HCT116 (cell line): ENCODE results near the gene ZNF652. TPM values are rescaled to one million over a fixed set of nuclear protein-coding genes. Genes with fewer than 3 reads are reported as not detected.

Experiments
- ATAC-seq: fragments of 200-7000 bp; cut with Tn5 transposase; 2 replicates; pipeline ENCODE4 v1.9.1; 2020; ENCODE audit warnings: mild to moderate bottlenecking, moderate library complexity
- BruUV-seq: library from RNA; stranded (reverse); fragments of 400-500 nt; replicated peaks from 2 replicates; lab custom pipeline; 2021; lab: Mats Ljungman, UMichigan
- CTCF ChIA-PET: fragments of 300-600 bp; sonication (Branson Sonifier 250); formaldehyde crosslinking; loops from one replicate; lab custom pipeline; 2021; ENCODE audit warnings: antibody characterized with exemption; lab: Charles Lee
- POLR2A ChIA-PET: fragments of 300-600, 350-600 bp; sonication (Branson Sonifier 250); formaldehyde crosslinking; loops from one replicate; lab custom pipeline; 2021; ENCODE audit warnings: antibody characterized with exemption; lab: Charles Lee
- RAD21 ChIA-PET, 2 experiments: fragments of 300-600 bp; sonication (Branson Sonifier 250); formaldehyde crosslinking; loops; one replicate each; lab custom pipeline; 2023; ENCODE audit warnings: low total read pairs in 2 of 2; ENCODE audit not compliant: uncharacterized antibody in 2 of 2, unreplicated experiment in 2 of 2, low non-redundant PET in 1 of 2; lab: Charles Lee
- DNase-seq: peaks from one replicate; pipeline ENCODE4 v3.0.0-alpha.2; 2010; ENCODE audit warnings: low read depth, low spot score
- H2AFZ ChIP-seq: fragments of 200-600 bp; shearing (Covaris generic), sonication (generic); 2 replicates; pipeline ENCODE4 v1.6.1; 2017; ENCODE audit warnings: low read depth, mixed run types, mixed read lengths, antibody characterized with exemption, low read length; ENCODE audit not compliant: poor library complexity, severe bottlenecking
- H3K27ac ChIP-seq: 2 replicates; pipeline ENCODE4 v1.5.1; 2012; ENCODE audit warnings: low read depth, low read length
- H3K27me3 ChIP-seq: fragments of 200-600 bp; sonication (generic); 2 replicates; pipeline ENCODE4 v1.6.1; 2016; ENCODE audit warnings: mixed run types, low read length, mixed read lengths; ENCODE audit not compliant: insufficient read depth
- H3K36me3 ChIP-seq, 2 experiments: fragments of 200-500 bp in 1 of 2; fragments of 200-600 bp in 1 of 2; sonication (Bioruptor generic) in 1 of 2; sonication (generic) in 1 of 2; 2 replicates each; pipeline versions ENCODE4 v1.5.1 to v1.6.1; 2014 to 2016; ENCODE audit warnings: low read length in 2 of 2, inconsistent platforms in 1 of 2, mixed read lengths in 1 of 2, mixed run types in 1 of 2; ENCODE audit not compliant: insufficient read depth in 2 of 2, control insufficient read depth in 1 of 2
- H3K4me1 ChIP-seq, 2 experiments: fragments of 200-600 bp in 1 of 2; sonication (generic) in 1 of 2; 2 replicates each; pipeline versions ENCODE4 v1.5.1 to v1.6.1; 2012 to 2017; ENCODE audit warnings: low read length in 2 of 2, inconsistent platforms in 1 of 2, mild to moderate bottlenecking in 1 of 2, mixed read lengths in 1 of 2, mixed run types in 1 of 2, moderate library complexity in 1 of 2; ENCODE audit not compliant: insufficient read depth in 2 of 2, control insufficient read depth in 1 of 2
- H3K4me2 ChIP-seq: fragments of 200-600 bp; sonication (generic); 2 replicates; pipeline ENCODE4 v1.6.1; 2017; ENCODE audit warnings: mixed run types, low read length, mixed read lengths
- H3K4me3 ChIP-seq, 2 experiments: fragments of 200-600 bp in 1 of 2; sonication (generic) in 1 of 2; replicated peaks in 1 of 2; 2 replicates each; pipeline ENCODE4 v1.5.1; 2011 to 2016; ENCODE audit warnings: low read length in 2 of 2, control low read depth in 1 of 2, low read depth in 1 of 2, mild to moderate bottlenecking in 1 of 2, mixed read lengths in 1 of 2, mixed run types in 1 of 2
- H3K79me2 ChIP-seq: fragments of 200-600 bp; sonication (generic); 2 replicates; pipeline ENCODE4 v1.6.1; 2017; ENCODE audit warnings: mild to moderate bottlenecking, mixed run types, low read length, moderate library complexity, mixed read lengths; ENCODE audit not compliant: insufficient read depth
- H3K9ac ChIP-seq: fragments of 200-600 bp; sonication (generic); 2 replicates; pipeline ENCODE4 v1.6.1; 2016; ENCODE audit warnings: low read length, mixed read lengths
- H3K9me2 ChIP-seq: fragments of 200-600 bp; sonication (generic), shearing (Covaris generic); 2 replicates; pipeline ENCODE4 v1.6.1; 2017; ENCODE audit warnings: mixed run types, mild to moderate bottlenecking, moderate library complexity; ENCODE audit not compliant: insufficient read depth
- H3K9me3 ChIP-seq, 2 experiments: fragments of 200-500 bp in 1 of 2; fragments of 200-600 bp in 1 of 2; sonication (Bioruptor generic) in 1 of 2; sonication (generic) in 1 of 2; 2 replicates each; pipeline ENCODE4 v1.6.1; 2014 to 2017; ENCODE audit warnings: low read length in 2 of 2, mixed read lengths in 2 of 2, inconsistent platforms in 1 of 2, low read depth in 1 of 2, mild to moderate bottlenecking in 1 of 2, mixed run types in 1 of 2, moderate library complexity in 1 of 2; ENCODE audit not compliant: control insufficient read depth in 1 of 2, insufficient read depth in 1 of 2
- H4K20me1 ChIP-seq: fragments of 200-600 bp; sonication (generic), shearing (Covaris generic); 2 replicates; pipeline ENCODE4 v1.6.1; 2017; ENCODE audit warnings: mixed run types, mild to moderate bottlenecking, moderate library complexity; ENCODE audit not compliant: insufficient read depth
- ATF3 ChIP-seq: IDR thresholded peaks from 2 replicates; pipeline ENCODE4 v1.6.1; 2012
- CBX3 ChIP-seq: IDR thresholded peaks from 2 replicates; pipeline ENCODE4 v1.6.1; 2012; ENCODE audit warnings: low read depth
- CEBPB ChIP-seq: IDR thresholded peaks from 2 replicates; pipeline ENCODE4 v1.6.1; 2012; ENCODE audit warnings: low read depth
- CTCF ChIP-seq, 3 experiments: fragments of 200-600 bp in 1 of 3; sonication (generic) in 1 of 3; IDR thresholded peaks in 2 of 3; conservative IDR thresholded peaks in 1 of 3; 2 replicates each; pipeline ENCODE4 v1.5.1; 2012 to 2017; ENCODE audit warnings: low read depth in 2 of 3, low read length in 2 of 3, antibody characterized with exemption in 1 of 3, borderline replicate concordance in 1 of 3, control low read depth in 1 of 3, mild to moderate bottlenecking in 1 of 3, mixed read lengths in 1 of 3, mixed run types in 1 of 3, moderate library complexity in 1 of 3; ENCODE audit not compliant: insufficient read depth in 1 of 3
- EGR1 ChIP-seq: IDR thresholded peaks from 2 replicates; pipeline ENCODE4 v1.6.1; 2012; ENCODE audit warnings: low read depth
- ELF1 ChIP-seq: IDR thresholded peaks from 2 replicates; pipeline ENCODE4 v1.6.1; 2012; ENCODE audit warnings: low read depth, borderline replicate concordance
- EZH2phosphoT487 ChIP-seq: fragments of 200-600 bp; IDR thresholded peaks from 2 replicates; pipeline ENCODE4 v1.6.1; 2018; ENCODE audit warnings: antibody characterized with exemption, borderline replicate concordance
- JUND ChIP-seq: IDR thresholded peaks from 2 replicates; pipeline ENCODE4 v1.6.1; 2012
- MAX ChIP-seq: IDR thresholded peaks from 2 replicates; pipeline ENCODE4 v1.6.1; 2012
- POLR2A ChIP-seq: IDR thresholded peaks from 2 replicates; pipeline ENCODE4 v1.7.0; 2011; ENCODE audit warnings: borderline replicate concordance; ENCODE audit not compliant: insufficient read depth, insufficient read length; ENCODE audit errors: extremely low read depth
- POLR2AphosphoS5 ChIP-seq: IDR thresholded peaks from 2 replicates; pipeline ENCODE4 v1.6.1; 2011; ENCODE audit warnings: mild to moderate bottlenecking, low read depth, low read length, moderate library complexity
- RAD21 ChIP-seq: IDR thresholded peaks from 2 replicates; pipeline ENCODE4 v1.6.1; 2012; ENCODE audit warnings: low read depth, mild to moderate bottlenecking
- SP1 ChIP-seq: IDR thresholded peaks from 2 replicates; pipeline ENCODE4 v1.6.1; 2012; ENCODE audit warnings: low read depth
- SRF ChIP-seq: IDR thresholded peaks from 2 replicates; pipeline ENCODE4 v1.6.1; 2012; ENCODE audit warnings: low read depth
- TCF7L2 ChIP-seq: IDR thresholded peaks from 2 replicates; pipeline ENCODE4 v1.7.0; 2011; ENCODE audit warnings: borderline replicate concordance, inconsistent platforms; ENCODE audit not compliant: insufficient read depth, insufficient read length; ENCODE audit errors: extremely low read depth
- ZBTB33 ChIP-seq: IDR thresholded peaks from 2 replicates; pipeline ENCODE4 v1.6.1; 2011; ENCODE audit warnings: mild to moderate bottlenecking, low read length, moderate library complexity; ENCODE audit not compliant: insufficient replicate concordance; ENCODE audit errors: extremely low read depth
- ZFX ChIP-seq: fragments of 450-650 bp; IDR thresholded peaks from 2 replicates; pipeline ENCODE4 v1.6.1; 2017
- ZNF274 ChIP-seq: fragments of 200-500 bp; sonication (Bioruptor generic); IDR thresholded peaks from 2 replicates; pipeline ENCODE4 v1.6.1; 2014; ENCODE audit warnings: mild to moderate bottlenecking, low read depth, low read length, inconsistent platforms
- intact Hi-C: fragments of 100-400 bp; cut with micrococcal nuclease; formaldehyde crosslinking; loops from 2 replicates; pipeline ENCODE4 v1.10.0; 2022
- total RNA-seq: library from RNA; stranded (reverse); gene quantifications from one replicate; pipeline ENCODE4 v1.2.1, GENCODE V29; 2021; ENCODE audit not compliant: unreplicated experiment

The ZNF652 gene
- total RNA-seq, 1 experiment from 2014 or later: 27.8 TPM

- no TSS peak for BruUV-seq
- Histone ChIP-seq H3K4me1 (peaks cover 10 to 17% of the 10 kb centered on the region in 2 experiments), H3K9ac (no peak overlapping the region), H3K4me2 (no peak overlapping the region), H3K27me3 (no peaks in the 10 kb centered on the region), H3K27ac (no peak overlapping the region), H3K9me3 (no peaks in the 10 kb centered on the region), H3K9me2 (no peaks in the 10 kb centered on the region), H3K4me3 (no peak overlapping the region), H4K20me1 (no peaks in the 10 kb centered on the region), H2AFZ (no peak overlapping the region), H3K36me3 (no peaks in the 10 kb centered on the region), H3K79me2 (no peaks in the 10 kb centered on the region)
- intact Hi-C loops: no loop called here
- TF ChIP-seq ELF1 (no peak), ZBTB33 (no peak), POLR2AphosphoS5 (no peak), SP1 (no peak), EZH2phosphoT487 (no peak), SRF (no peak), MAX (no peak), RAD21 (no peak), JUND (no peak), CTCF (IDR thresholded peaks at IDR 0.05 in 2 of 3, conservative IDR thresholded peaks at IDR 0.05 in 1 of 3; ENCODE audit: borderline replicate concordance in 1 of 3, insufficient read depth in 1 of 3, low read depth in 2 of 3, low read length in 2 of 3) (no peak), CEBPB (no peak), POLR2A (no peak), ZNF274 (no peak), EGR1 (no peak), ATF3 (no peak), CBX3 (no peak), TCF7L2 (no peak), ZFX (no peak)
- ATAC-seq (no peak), DNase-seq (no peak)
- ChIA-PET POLR2A (no interaction called here), RAD21 (no interaction called here), CTCF (no interaction called here)
Observed at GRCh38 chr17:49244839-49245238, 117.2 kb downstream of the ZNF652 start.
